ENCODE results near the gene LRRN2. TPM values are rescaled to one million over a fixed set of nuclear protein-coding genes. Genes with fewer than 3 reads are reported as not detected.

Gene LRRN2
- total RNA-seq, 1 donor, result not detected

GRCh38 chr1:204723131-204723787 is 37.7 kb upstream of the LRRN2 start:
- TF ChIP-seq CTCF (IDR thresholded peaks at IDR 0.05; ENCODE audit: insufficient read depth, low read length), result no peak
- DNase-seq (ENCODE audit: low read depth), result no peak
- no peak overlapping the region for H3K4me3 ChIP-seq (ENCODE audit: low read depth, low read length)

- no peak for DNase-seq (ENCODE audit: low read depth)
- no peak overlapping the region for H3K4me3 ChIP-seq (ENCODE audit: low read depth, low read length)
- no peak for TF ChIP-seq CTCF (IDR thresholded peaks at IDR 0.05; ENCODE audit: insufficient read depth, low read length)
Measured at GRCh38 chr1:204721373-204722055, 36.0 kb upstream of the LRRN2 start.

- no peak for TF ChIP-seq CTCF (IDR thresholded peaks at IDR 0.05; ENCODE audit: insufficient read depth, low read length)
- no peak overlapping the region for H3K4me3 ChIP-seq (ENCODE audit: low read depth, low read length)
- DNase-seq (ENCODE audit: low read depth), result no peak
Measured at GRCh38 chr1:204716660-204717059, 31.1 kb upstream of the LRRN2 start.

GRCh38 chr1:204714861-204715511 is 29.4 kb upstream of the LRRN2 start:
- no peak for DNase-seq (ENCODE audit: low read depth)
- TF ChIP-seq CTCF (IDR thresholded peaks at IDR 0.05; ENCODE audit: insufficient read depth, low read length), result no peak
- H3K4me3 ChIP-seq (ENCODE audit: low read depth, low read length), result no peak overlapping the region

GRCh38 chr1:204714194-204714860 is 28.8 kb upstream of the LRRN2 start:
- DNase-seq (ENCODE audit: low read depth), result no peak
- no peak for TF ChIP-seq CTCF (IDR thresholded peaks at IDR 0.05; ENCODE audit: insufficient read depth, low read length)
- no peak overlapping the region for H3K4me3 ChIP-seq (ENCODE audit: low read depth, low read length)

GRCh38 chr1:204713541-204713940 is 28.0 kb upstream of the LRRN2 start:
- DNase-seq (ENCODE audit: low read depth), result no peak
- no peak overlapping the region for H3K4me3 ChIP-seq (ENCODE audit: low read depth, low read length)
- TF ChIP-seq CTCF (IDR thresholded peaks at IDR 0.05; ENCODE audit: insufficient read depth, low read length), result no peak
